Peyer's patch (tissue), 4 donors: ENCODE data around the gene PNMA8B. TPM values are rescaled to one million over a fixed set of nuclear protein-coding genes. Genes with fewer than 3 reads are reported as not detected.

Source experiments
- DNase-seq, 3 donors: peaks; one replicate each; pipeline ENCODE4 v3.0.0-alpha.2; 2017 to 2019
- H3K27ac ChIP-seq, 4 donors: fragments of 200-600 bp; sonication (generic); one replicate each; pipeline ENCODE4 v1.5.1; 2016 to 2019
- H3K27me3 ChIP-seq, 2 donors: fragments of 200-600 bp; sonication (generic); one replicate each; pipeline ENCODE4 v1.5.1; 2019
- H3K36me3 ChIP-seq, 3 donors: fragments of 200-600 bp; sonication (generic); one replicate each; pipeline ENCODE4 v1.5.1; 2016 to 2019
- H3K4me1 ChIP-seq, 4 donors: fragments of 200-600 bp; sonication (generic); one replicate each; pipeline ENCODE4 v1.5.1; 2016 to 2019
- H3K4me3 ChIP-seq, 4 donors: fragments of 200-600 bp; sonication (generic); 1 replicate in 3 of 4; 2 replicates in 1 of 4; pipeline ENCODE4 v1.5.1; 2016 to 2019; ENCODE audit warnings: mild to moderate bottlenecking in 1 of 4
- H3K9me3 ChIP-seq, 4 donors: fragments of 200-600 bp; sonication (generic); one replicate each; pipeline ENCODE4 v1.5.1; 2016 to 2019; ENCODE audit warnings: mild to moderate bottlenecking in 1 of 4
- POLR2A ChIP-seq, 2 donors: fragments of 450-650 bp; IDR thresholded peaks; one replicate each; pipeline ENCODE4 v1.5.1; 2017; ENCODE audit warnings: antibody characterized with exemption in 2 of 2, mild to moderate bottlenecking in 2 of 2, moderate library complexity in 2 of 2
- total RNA-seq, 4 donors: library from RNA; depleted of rRNA; stranded (reverse); fragments of >200 nt; gene quantifications; one replicate each; pipeline ENCODE4 v1.1.0, GENCODE V29; 2016
- TF ChIP-seq, protein P1 (sequence below), 6 experiments: fragments of 450-650 bp in 4 of 6; fragments of 200-600 bp in 2 of 6; sonication (generic) in 1 of 6; IDR thresholded peaks; one replicate each; pipeline ENCODE4 v1.5.1; 2017 to 2019; ENCODE audit warnings: antibody characterized with exemption in 6 of 6, mild to moderate bottlenecking in 3 of 6, moderate library complexity in 1 of 6

The PNMA8B gene
- total RNA-seq, 4 donors from 2014 or later = 0.38 to 1.7 (median 0.67) TPM; not detected in 1

DNA sequence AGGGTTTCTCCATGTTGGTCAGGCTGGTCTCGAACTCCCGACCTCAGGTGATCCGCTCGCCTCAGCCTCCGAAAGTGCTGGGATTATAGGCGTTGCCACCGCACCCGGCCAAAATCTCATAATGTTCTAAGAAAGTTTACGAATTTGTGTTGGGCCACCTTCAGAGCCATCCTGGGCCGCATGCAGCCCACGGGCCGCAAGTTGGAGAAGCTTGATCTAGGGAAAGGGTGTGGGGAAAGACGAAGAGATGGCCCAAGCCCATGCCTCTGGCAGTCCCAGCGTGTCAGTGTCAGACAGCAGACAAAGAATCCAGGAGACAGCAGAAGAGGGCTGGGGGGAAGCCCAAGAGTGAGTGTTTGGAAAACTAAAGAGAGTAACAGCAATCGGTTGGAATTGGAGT, 49.6 kb downstream of the PNMA8B start:
- DNase-seq = no peak
- Histone ChIP-seq H3K9me3 (no peaks in the 10 kb centered on the region), H3K27me3 (no peaks in the 10 kb centered on the region), H3K4me3 (no peak overlapping the region), H3K36me3 (no peaks in the 10 kb centered on the region), H3K4me1 (no peaks in the 10 kb centered on the region), H3K27ac (no peak overlapping the region)
- TF ChIP-seq POLR2A (IDR thresholded peaks at IDR 0.05) = no peak
- TF ChIP-seq, protein P1, sequence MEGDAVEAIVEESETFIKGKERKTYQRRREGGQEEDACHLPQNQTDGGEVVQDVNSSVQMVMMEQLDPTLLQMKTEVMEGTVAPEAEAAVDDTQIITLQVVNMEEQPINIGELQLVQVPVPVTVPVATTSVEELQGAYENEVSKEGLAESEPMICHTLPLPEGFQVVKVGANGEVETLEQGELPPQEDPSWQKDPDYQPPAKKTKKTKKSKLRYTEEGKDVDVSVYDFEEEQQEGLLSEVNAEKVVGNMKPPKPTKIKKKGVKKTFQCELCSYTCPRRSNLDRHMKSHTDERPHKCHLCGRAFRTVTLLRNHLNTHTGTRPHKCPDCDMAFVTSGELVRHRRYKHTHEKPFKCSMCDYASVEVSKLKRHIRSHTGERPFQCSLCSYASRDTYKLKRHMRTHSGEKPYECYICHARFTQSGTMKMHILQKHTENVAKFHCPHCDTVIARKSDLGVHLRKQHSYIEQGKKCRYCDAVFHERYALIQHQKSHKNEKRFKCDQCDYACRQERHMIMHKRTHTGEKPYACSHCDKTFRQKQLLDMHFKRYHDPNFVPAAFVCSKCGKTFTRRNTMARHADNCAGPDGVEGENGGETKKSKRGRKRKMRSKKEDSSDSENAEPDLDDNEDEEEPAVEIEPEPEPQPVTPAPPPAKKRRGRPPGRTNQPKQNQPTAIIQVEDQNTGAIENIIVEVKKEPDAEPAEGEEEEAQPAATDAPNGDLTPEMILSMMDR (IDR thresholded peaks at IDR 0.05) = no peak

DNA sequence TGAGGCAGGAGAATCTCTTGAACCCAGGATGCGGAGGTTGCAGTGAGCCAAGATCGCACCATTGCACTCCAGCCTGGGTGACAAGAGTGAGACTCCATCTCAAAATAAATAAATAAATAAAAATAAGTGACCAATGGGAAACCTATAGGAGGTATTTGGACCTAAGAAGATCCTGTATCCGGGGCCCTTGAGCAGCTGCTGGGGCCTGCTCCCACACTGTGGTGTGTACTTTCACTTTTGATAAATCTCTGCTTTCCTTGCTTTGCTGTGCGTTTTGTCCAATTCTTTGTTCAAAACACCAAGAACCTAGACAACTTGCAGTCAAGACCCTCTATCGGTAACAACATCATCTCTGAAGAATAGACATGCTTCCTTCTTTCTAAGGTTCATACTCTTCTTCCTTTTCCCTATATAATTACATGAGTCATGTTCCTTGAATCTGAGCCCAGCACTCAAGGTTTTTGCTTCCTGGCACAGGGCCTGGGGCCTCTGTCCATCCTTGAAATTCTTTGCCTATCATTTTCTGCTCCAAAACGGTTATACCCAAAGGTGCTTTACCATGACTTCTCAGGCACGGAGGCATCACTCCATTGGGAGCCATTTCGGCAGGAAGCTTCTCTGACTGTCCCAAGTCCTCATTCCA, 52.7 kb downstream of the PNMA8B start:
- H3K4me1 ChIP-seq = no peaks in the 10 kb centered on the region
- TF ChIP-seq, protein P1 (IDR thresholded peaks at IDR 0.05) = no peak
- no peak for TF ChIP-seq POLR2A (IDR thresholded peaks at IDR 0.05)
- H3K27ac ChIP-seq = peak overlapping the region in 1 of 4 donors; percentile 39
- H3K9me3 ChIP-seq = no peaks in the 10 kb centered on the region
- no peaks in the 10 kb centered on the region for H3K36me3 ChIP-seq
- DNase-seq = no peak
- no peaks in the 10 kb centered on the region for H3K27me3 ChIP-seq
- H3K4me3 ChIP-seq = no peak overlapping the region

DNA sequence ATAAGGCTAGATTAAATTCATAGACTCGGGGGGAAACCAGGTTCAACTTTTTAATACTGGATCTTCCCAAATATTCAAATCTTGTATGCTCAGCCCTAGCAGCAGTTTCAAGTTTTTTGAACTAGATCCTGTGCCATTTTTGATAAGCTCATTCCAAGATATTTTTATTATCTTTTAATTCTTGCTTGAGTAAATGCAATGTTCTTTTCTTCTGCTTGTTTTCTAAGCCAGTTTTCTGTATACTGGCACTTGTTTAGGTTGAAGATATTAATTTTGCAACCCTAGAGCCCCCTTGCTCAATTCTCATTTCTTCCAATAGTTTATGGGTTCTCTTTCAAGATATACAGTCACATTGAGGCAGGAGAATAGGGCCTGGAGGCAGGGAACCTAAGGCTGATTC, 53.8 kb downstream of the PNMA8B start:
- no peak for TF ChIP-seq POLR2A (IDR thresholded peaks at IDR 0.05)
- TF ChIP-seq, protein P1 (IDR thresholded peaks at IDR 0.05) = no peak
- no peak for DNase-seq

More for the DNA sequence above, 53.8 kb downstream of the PNMA8B start:
- Histone ChIP-seq H3K9me3 (no peaks in the 10 kb centered on the region), H3K4me1 (no peaks in the 10 kb centered on the region), H3K27ac (no peak overlapping the region), H3K4me3 (no peak overlapping the region), H3K27me3 (no peaks in the 10 kb centered on the region), H3K36me3 (no peaks in the 10 kb centered on the region)

Other genes starting within 250 kb of the PNMA8B start
- 100 to 1,000 TPM in 2 of 4 donors, 10 to 100 TPM in 2; 18.4 to 262 (median 91.2) TPM for gene HIF3A, start 198.8 kb downstream of the PNMA8B start, total RNA-seq
- 100 to 1,000 TPM in 3 of 4 donors, 10 to 100 TPM in 1; 68.8 to 214 (median 129) TPM for gene PPP5C, start 148.8 kb downstream of the PNMA8B start, total RNA-seq
- gene CCDC8, start 82.3 kb downstream of the PNMA8B start, total RNA-seq = 1 to 10 TPM in 1 of 4 donors, under 1 TPM in 3; 0.70 to 2.5 (median 0.90) TPM
- gene PNMA8C, start 66.9 kb downstream of the PNMA8B start, total RNA-seq = not detected
- under 1 TPM in 1 of 4 donors, not detected in 3; 0.28 TPM for gene PNMA8A, start 24.3 kb downstream of the PNMA8B start, total RNA-seq
- gene CALM3, start 105.5 kb upstream of the PNMA8B start, total RNA-seq = 100 to 1,000 TPM; 134 to 282 (median 237) TPM
- gene PTGIR, start 129.2 kb upstream of the PNMA8B start, total RNA-seq = 1 to 10 TPM in 2 of 4 donors, not detected in 2; 3.4 to 5.8 TPM
- not detected for gene GNG8, start 140.3 kb upstream of the PNMA8B start, total RNA-seq
- 1 to 10 TPM in 2 of 4 donors, under 1 TPM in 2; 0.53 to 2.3 (median 1.4) TPM for gene DACT3, start 165.3 kb upstream of the PNMA8B start, total RNA-seq
- gene PRKD2, start 221.2 kb upstream of the PNMA8B start, total RNA-seq = 10 to 100 TPM; 57.0 to 88.8 (median 64.0) TPM